Measurements from ENCODE around the gene ISLR2.
"Not testable (repeated sequence)": the region's sequence is repeated elsewhere in the genome, so short reads cannot be mapped to it uniquely, and the experiment has no call there.

Gene ISLR2

DNA sequence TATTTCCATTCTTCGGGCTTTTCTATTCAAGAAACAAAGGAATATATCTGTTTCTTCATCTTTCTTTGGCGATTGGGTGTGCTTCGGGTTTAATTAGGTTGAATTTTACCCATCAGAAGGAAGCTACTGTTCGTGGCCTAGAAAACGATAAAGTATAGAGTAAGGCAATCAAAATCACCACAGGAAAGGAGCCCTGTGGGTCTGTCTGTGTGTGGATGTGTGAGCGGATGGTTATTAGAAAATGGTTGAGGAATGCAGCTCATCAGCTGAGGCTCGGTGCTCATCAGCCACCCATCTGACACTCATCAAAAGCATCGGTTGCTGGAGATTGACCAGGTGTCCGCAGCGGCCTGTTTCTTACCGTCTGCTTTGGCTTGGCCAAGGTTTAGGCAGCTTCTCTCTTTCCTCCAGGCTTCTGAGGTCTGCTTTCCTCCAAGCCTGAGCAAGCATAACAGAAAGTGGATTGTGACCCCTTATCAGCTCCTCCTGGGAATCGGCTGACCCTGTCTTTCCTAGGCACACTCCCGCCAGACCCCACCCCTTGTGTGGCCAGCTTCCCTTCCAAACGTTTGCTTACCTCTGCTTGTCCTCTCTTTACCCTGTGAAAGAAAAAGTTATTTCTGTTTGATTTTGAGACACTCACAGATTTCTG lies 25.5 kb downstream of the ISLR2 start:
- DNase-seq (ENCODE audit: insufficient read length, low spot score) (no peak), FAIRE-seq (no peak)

DNA sequence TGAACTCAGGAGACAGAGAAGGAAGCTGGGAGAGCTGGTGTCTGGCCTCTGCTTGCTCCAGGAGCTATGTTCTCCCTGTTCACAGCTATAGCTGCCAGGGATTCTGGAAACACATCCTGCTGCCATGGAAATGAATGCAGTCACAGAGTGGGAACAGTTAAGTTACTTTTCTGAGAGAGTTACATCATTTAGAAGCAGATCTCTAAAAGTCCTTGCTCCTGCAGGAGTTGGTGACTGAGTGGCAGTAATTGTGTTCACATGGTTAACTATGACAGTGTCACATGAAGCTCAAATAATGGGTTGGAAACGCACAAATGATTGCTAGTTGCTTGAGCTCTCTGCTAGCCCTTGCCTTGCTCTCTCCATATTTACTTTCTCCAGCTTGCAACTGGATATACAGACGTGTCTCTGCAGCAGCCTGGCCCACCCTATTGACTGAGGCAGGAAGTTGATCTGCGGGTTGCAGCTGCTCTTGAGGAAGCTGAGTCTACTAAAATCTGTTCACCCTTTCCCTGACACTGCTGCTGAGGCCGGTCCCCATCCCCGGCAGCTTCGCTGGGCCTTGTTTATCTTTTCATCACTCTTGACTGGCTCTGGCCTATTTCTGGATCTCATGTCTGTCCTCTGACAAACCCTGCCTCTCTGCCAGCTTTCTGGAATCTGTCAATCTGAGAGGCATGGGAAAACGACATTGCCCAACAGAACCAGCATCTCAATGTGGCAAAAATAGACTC lies 26.5 kb downstream of the ISLR2 start:
- FAIRE-seq: no peak
- DNase-seq (ENCODE audit: insufficient read length, low spot score): no peak

DNA sequence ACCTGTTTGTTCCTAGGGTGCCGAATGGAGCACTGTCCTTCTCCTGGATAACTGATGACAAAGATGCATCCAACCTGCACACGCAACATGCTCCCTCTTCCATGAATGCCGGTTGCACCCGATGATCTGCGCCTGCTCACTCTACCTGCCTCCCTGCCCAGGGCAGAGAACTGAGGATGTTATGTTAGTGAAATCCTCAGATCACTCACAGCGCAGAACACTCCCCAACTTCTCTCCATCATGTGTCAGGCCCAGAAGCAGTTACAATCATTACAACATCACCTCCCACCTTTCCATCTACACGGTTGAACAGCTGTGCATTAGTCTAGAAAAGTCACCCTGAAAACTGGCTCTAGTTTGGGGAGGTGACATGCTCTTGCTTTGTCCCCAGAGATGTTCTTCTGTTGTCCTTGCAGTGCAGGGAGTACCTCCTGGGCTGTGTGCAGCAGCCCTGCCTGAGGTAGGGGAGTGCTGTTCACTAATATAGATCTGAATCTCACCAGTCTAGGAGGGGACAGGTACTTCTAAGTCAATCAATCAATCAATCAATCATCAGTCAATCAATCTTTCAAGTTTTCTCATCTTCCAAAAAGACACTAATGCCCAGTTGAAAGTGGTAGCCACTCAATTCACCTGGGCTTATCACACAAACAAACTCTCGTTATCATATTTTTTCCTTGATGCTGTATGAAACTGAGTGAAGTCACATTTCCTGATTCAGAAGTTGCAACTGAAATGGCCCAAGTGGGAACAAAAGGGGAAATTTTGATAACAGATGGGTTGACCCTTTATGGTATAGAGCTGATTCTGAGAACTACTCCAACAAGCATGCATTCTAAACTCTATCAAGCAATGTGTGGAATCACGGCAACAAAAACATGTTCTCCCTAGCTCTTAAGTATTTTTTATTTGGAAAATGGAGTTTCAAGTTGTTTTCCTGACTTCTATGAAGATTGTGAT lies 27.8 kb downstream of the ISLR2 start:
- FAIRE-seq: peak; percentile 40

DNA sequence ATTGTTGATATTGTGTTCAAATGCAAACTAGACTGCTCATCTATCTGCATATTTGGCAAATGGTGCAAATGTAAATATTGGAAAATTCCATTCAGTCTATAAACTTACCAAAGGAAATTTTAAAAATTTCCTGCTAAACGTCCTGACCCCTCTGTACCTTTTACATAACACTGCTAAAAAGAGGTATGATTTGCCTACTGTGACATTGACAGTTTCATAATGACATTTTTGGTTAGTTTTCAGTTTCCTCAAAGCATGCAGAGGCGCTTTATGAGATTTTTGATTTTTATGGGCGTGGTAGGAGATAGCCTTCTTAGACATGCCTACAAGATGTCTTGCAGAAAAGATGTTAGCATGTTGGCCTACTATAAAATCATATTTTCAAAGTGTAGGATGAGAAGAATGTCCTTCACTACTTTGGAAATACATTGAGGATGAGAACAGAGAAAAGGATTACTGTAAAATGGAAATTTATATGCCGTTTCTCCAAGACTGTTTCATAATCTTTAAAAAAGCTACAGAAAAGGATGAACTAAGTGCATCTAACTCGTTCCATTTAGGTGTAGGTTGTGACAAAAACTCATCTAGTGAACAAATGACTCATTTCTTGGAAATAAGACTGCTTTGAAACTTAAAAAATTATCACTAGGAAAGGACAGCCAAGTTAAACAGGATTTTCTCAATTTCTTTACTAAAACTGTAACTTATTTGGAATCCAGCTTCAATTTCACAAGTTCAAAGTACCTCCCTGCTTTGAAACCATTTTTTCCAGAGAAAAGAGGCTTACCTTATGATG lies 28.7 kb downstream of the ISLR2 start:
- DNase-seq (ENCODE audit: insufficient read length, low spot score): no peak
- FAIRE-seq: peak; percentile 88

More for the DNA sequence above, 27.8 kb downstream of the ISLR2 start:
- DNase-seq (ENCODE audit: insufficient read length, low spot score): no peak

DNA sequence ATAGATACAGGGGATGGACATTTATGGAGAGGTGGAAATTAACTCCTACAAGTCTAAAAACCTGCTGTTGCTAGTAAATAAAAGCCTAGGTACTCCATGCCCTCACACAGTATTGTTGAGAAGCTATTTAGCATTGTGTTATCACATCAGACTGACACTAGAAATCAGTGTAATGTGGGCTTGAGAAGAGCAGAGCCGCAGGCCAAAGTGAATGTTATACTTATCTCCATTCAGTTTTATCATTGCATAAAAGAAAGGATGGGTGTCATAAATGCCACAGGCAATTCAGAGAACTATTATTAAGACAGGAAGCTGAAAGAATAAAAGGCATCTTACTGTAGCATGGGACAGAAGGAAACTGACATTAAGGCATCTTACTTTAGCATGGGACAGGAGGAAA lies 29.4 kb downstream of the ISLR2 start:
- FAIRE-seq (no peak), DNase-seq (ENCODE audit: insufficient read length, low spot score) (no peak)

DNA sequence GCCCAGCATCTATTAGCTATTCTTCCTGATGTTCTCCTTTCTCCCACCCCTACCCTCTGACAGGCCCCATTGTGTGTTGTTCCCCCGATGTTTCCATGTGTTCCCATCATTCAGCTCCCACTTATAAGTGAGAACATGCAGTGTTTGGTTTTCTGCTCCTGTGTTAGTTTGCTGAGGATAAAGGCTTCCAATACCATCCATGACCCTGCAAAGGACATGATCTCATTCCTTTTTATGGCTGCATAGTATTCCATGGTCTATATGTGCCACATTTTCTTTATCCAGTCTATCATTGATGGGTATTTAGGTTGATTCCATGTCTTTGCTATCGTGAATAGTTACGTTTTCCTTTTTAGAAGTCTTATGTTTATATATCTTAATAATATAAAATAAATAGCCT lies 30.0 kb downstream of the ISLR2 start:
- FAIRE-seq; DNase-seq (ENCODE audit: insufficient read length, low spot score): not testable (repeated sequence)

DNA sequence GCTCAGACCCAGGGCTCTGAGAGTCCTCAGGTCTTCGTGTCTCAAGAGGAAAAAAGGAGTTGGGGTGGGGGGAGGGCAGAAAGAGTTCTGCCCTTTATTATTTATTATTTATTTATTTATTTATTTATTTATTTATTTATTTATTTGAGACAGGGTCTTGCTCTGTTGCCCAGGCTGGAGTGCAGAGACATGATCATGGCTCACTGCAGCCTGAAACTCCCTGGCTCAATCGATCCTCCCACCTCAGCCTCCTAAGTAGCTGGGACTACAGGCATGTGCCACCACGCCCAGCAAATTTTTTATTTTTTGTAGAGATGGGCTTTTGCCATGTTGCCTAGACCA lies 31.8 kb downstream of the ISLR2 start:
- DNase-seq (ENCODE audit: insufficient read length, low spot score); FAIRE-seq: not testable (repeated sequence)

DNA sequence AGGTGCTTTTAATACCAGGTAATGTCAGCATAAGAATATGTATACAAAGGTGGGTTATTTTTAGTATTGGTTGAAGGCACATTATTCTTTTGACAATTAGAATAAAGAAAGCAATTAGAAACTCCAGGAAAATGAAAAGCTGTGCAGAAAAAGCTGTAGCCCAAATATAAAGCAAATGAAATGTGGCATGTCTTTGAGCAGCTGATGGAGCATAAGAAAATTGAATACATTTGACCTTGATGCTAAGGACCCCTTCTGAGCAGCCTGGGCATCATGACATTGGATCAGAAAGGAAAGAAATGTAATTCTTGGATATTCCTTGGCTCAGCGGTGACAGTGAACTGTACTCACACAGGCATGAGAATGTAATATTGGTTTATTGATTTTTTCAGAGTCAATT lies 35.1 kb downstream of the ISLR2 start:
- no peak for DNase-seq (ENCODE audit: insufficient read length, low spot score)
- no peak for FAIRE-seq

DNA sequence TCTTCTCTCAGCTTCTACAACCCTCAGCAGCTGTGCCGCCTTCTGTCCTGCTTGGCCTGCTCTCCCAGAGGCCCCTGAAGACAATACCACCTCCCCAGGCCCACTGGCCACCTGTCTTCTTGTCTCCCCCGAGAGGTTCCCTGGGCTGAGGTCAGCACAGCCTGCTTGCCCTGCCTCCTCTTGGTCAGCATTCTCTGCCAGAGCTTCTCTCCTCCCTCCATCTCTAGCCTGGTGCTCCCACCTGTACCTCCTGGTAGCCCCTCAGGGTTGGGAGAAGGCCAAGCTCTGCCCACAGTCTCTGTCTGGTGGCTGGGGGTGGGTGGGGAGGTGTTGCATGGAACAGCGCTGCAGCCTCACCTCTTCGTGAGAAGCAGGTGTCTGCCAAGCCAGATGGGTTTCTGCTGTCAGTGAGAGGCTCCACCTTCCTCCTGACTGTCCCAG lies 37.5 kb downstream of the ISLR2 start:
- no peak for FAIRE-seq
- no peak for DNase-seq (ENCODE audit: insufficient read length, low spot score)

DNA sequence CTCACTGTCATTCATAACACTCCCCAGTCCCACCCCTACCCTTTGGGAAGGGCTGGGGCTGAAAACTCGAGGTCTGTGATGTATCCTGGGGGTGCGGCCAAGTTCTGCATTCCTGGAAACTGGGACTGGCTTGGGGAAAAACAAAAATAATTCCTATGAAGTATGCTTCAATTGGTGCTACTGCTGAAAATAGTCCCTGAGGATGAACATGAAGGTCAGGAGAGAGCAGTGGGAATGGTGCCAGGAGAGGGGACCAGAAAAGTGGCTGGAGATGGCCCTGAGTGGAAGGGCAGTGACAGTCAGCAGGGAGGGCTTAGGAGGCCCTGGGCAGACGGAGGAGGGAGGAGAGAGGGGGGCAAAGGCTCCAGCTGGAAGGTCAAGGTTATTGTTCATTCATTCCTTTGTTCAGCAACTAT lies 38.3 kb downstream of the ISLR2 start:
- FAIRE-seq (no peak), DNase-seq (ENCODE audit: insufficient read length, low spot score) (no peak)

DNA sequence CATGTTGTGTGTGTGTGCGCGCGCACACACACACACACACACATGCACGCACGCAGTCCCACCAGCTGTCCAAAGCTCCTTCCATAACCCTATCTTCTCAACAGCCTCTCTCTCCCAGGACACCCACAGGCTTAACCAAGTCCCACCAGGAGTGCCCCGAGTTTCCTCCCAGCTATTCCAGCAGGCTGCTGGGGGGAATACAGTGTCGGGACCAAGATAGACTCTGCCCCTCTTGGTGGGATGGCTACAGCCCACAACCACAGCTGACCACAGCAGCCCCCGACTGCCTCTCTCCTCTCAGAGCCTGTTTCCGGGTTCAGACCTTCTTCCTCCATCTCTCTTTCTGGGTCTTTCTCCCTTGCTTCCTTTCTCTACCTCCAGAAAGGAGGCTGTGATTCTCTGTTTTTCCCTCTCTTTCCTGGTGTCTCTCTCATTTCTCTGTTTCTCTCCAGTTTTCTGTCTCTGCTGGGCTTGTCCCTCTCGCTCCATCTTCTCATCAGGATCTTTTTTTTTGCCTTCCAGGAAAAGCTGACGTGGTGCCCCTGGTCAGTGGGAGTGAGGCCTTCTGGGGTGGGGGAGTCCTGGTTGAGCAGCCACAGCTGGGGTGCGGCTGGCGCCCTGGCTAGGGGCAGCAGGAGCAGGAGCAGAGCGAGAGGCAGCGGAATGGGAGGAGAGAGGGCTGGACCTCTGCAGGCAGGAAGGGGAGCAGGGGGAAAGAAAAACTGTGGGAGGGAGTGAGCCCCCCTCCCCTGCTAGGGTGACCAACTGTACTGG lies 39.9 kb downstream of the ISLR2 start:
- FAIRE-seq: no peak
- no peak for DNase-seq (ENCODE audit: insufficient read length, low spot score)

DNA sequence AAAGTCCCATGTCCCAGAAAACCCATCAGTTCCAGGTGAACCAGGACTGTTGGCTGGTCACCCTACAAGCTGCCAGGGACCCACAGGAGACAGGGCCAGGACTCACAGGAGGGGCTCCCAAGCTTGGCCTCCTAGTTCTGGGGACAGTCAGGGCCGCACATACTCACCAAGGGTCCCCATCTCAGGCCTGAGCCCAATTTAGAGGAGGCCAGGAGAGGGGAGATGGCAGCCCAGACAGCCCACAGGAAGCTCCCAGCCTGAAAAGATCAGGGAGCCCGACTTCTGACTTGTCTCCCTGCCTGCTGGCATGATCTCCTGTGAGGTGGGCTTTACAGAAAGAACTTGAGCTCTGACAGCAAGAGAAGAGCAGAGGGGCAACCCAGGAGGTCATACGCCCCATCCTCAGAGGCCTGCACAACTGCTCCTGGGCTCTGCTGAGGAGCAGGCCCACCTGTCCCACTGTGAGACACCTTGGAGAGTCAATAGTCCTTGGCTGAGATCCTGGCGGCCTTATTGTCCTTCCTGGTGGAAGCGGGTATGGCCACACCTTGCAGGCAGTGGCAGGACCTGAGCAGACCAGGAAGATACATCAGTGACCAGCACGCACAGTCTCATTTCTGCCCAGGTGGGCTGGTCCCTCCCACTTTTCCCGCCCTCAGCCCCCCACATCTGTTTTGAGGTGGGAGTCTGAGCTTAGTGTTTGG lies 40.6 kb downstream of the ISLR2 start:
- FAIRE-seq: no peak
- DNase-seq (ENCODE audit: insufficient read length, low spot score): no peak

DNA sequence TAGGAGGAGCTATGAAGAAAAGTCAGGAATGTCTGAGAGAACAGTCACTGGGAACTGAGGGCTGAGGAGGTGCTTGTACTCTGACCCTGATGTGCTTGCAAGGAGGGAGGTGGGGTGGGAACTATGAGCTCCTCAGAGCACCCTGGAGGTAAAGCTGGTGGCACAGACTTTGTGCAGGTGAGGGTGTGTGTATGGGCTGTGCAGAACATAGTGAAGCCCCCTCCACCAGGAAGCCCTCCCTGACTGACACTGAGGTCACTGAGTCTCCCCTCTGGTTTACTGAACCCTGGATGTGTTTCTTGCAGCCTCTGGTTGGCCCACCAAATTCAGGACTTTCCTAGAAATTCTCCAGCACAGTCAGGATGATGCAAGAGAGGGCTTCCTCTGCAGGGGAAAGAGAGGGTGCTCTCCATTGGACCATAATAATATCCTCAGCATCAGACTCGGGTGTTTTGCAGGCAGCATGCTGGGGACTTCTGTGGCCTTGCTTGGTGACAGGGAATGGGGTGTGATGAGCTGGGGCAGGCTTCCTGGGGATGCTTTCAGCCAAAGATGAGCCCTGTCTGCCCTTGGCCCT lies 41.7 kb downstream of the ISLR2 start:
- DNase-seq (ENCODE audit: insufficient read length, low spot score) (no peak), FAIRE-seq (no peak)

DNA sequence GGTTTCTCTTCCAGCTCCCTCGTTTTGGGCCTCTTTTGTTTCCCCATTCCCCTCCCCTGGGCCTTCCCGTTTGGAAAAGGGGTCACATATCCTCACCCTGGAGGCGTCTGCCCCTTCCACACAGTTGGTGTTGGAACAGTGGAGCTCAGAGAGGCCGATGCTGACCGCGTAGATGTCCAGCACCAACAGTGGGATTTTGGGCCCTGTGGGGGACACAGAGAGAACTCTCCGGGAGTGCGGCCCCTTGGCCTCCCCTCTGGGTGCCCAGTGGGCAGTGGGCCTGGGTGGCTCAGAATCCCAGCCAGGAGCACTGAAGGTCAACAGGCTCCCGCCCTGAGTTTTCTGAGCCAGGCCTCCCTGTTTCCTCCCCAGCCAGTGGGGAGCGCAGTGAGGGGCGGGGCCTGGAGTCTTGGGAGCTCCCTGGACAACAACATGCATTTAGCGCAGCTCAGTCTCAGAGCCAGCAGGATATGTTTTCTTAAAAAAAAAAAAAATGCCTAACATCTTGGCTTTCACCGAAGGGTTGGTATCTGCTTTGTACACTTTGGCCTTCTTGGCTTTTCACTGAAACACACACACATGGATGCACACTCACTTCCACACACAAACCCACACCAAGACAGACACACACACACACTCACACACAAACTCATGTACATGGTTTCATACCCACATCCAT lies 42.5 kb downstream of the ISLR2 start:
- DNase-seq (ENCODE audit: insufficient read length, low spot score) (no peak), FAIRE-seq (no peak)

DNA sequence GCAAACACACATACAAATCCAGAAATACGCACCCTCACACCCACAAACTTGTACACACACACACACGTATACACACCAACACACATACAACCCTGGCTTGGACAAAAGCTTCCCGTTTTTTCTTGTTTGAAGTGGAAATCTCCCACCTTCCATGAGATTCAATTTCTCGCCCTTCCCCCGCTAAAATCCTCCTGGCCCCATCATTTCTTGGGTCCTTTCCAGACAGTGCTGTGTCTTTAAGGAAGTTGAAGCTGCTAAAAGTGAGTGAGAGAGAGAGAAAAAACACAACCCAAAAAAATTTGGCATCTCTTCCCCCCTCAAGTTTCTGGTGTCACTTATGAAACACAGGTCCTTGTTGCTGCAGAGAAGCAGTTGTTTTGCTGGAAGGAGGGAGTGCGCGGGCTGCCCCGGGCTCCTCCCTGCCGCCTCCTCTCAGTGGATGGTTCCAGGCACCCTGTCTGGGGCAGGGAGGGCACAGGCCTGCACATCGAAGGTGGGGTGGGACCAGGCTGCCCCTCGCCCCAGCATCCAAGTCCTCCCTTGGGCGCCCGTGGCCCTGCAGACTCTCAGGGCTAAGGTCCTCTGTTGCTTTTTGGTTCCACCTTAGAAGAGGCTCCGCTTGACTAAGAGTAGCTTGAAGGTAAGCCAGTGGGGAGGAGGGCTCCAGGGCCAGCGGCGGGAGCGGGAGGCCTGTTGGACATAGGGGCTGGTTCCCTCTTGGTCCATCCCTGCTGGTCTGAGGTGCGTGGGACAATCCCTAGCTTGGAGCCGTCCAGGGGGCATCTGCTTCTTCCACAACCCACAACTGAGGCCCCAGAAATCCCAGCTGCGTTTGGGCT lies 43.2 kb downstream of the ISLR2 start, which contains the start of gene ISLR:
ISLR (plus strand) TSS at position 331 of the 839 bp plus-strand sequence. CDS start 1,149 bp downstream, outside the sequence.
- no peak for DNase-seq (ENCODE audit: insufficient read length, low spot score)
- FAIRE-seq: no peak

DNA sequence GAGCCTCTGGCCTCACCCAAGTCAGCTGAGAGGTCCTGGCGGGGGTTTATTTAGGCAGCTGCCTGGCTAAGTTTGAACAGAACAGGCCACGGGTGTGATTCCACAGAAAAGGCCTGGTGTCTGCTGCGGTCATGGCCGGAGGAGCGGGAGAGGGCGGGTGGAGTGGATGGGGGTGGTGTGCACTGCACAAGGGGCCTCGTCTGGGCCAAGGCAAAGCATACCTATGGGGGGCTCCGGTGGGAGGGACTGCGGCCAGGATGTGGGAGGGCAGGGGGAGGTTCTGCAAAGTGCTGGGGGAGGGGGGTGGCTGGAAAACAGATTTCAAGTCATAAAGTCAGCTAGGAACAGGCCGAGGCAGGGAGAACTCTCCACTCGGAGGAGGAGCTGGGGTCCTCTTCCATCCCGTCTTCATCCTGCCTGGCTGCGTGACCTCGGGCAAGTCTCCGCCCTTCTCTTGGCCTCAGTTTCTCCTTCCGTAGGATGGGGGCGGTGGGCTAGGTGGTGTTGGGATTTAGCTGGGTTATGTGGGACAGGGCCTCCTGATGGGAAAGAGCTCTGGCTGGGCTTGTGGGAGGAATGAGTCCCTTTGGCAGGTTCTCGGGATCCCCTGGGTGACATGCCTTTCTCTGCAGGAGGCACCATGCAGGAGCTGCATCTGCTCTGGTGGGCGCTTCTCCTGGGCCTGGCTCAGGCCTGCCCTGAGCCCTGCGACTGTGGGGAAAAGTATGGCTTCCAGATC lies 44.0 kb downstream of the ISLR2 start:
- FAIRE-seq: no peak
- DNase-seq (ENCODE audit: insufficient read length, low spot score): no peak

DNA sequence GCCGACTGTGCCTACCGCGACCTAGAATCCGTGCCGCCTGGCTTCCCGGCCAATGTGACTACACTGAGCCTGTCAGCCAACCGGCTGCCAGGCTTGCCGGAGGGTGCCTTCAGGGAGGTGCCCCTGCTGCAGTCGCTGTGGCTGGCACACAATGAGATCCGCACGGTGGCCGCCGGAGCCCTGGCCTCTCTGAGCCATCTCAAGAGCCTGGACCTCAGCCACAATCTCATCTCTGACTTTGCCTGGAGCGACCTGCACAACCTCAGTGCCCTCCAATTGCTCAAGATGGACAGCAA lies 44.5 kb downstream of the ISLR2 start:
- FAIRE-seq (no peak), DNase-seq (ENCODE audit: insufficient read length, low spot score) (no peak)

All from GM19239 (cell line).